Measurements from ENCODE around the gene C11orf58. TPM values are rescaled to one million over a fixed set of nuclear protein-coding genes. Genes with fewer than 3 reads are reported as not detected.

C11orf58 gene
- total RNA-seq, 4 donors from 2014 or later: 144 to 202 (median 175) TPM

GRCh38 chr11:16791191-16791961 is 52.9 kb downstream of the C11orf58 start:
- intact Hi-C loops (cut with DNase I): no loop called here
- H3K9me3 ChIP-seq: no peaks in the 10 kb centered on the region
- H3K27me3 ChIP-seq: no peaks in the 10 kb centered on the region
- H3K4me3 ChIP-seq: no peak overlapping the region
- H3K27ac ChIP-seq (replicated peaks in 1 of 4): peak overlapping the region; percentile 20 to 67 (median 51)
- WGBS: 67% methylated on average over 11 of the region's 13 CpGs
- no peak for DNase-seq (ENCODE audit: extremely low spot score)
- H3K4me1 ChIP-seq: peaks cover 4 to 43% (median 26%) of the 10 kb centered on the region in 4 donors
- peaks cover 0 to 20% (median 6%) of the 10 kb centered on the region in 4 donors for H3K36me3 ChIP-seq
- no peak for TF ChIP-seq CTCF (IDR thresholded peaks at IDR 0.05)
- peak; percentile 40 to 63 for TF ChIP-seq POLR2AphosphoS5 (IDR thresholded peaks at IDR 0.05)
- no peak for TF ChIP-seq EP300 (IDR thresholded peaks at IDR 0.05)
- no peak for TF ChIP-seq POLR2A (IDR thresholded peaks at IDR 0.05; ENCODE audit: low read depth)

- no peak for DNase-seq (ENCODE audit: extremely low spot score)
- H3K4me3 ChIP-seq: no peak overlapping the region
- peaks cover 4 to 43% (median 26%) of the 10 kb centered on the region in 4 donors for H3K4me1 ChIP-seq
- H3K27ac ChIP-seq (replicated peaks in 1 of 4): no peak overlapping the region
- H3K9me3 ChIP-seq: no peaks in the 10 kb centered on the region
- H3K36me3 ChIP-seq: peaks cover 0 to 20% (median 6%) of the 10 kb centered on the region in 4 donors
- TF ChIP-seq CTCF (IDR thresholded peaks at IDR 0.05) (no peak), EP300 (IDR thresholded peaks at IDR 0.05) (no peak), POLR2A (IDR thresholded peaks at IDR 0.05; ENCODE audit: low read depth) (no peak), POLR2AphosphoS5 (IDR thresholded peaks at IDR 0.05) (no peak)
- intact Hi-C loops (cut with DNase I): no loop called here
- no peaks in the 10 kb centered on the region for H3K27me3 ChIP-seq
Measured at GRCh38 chr11:16792426-16792825, 54.0 kb downstream of the C11orf58 start.

- 100% methylated on average over 3 of the region's 3 CpGs for WGBS
- Histone ChIP-seq H3K4me1 (peaks cover 4 to 39% (median 25%) of the 10 kb centered on the region in 4 donors), H3K9me3 (no peaks in the 10 kb centered on the region), H3K27ac (replicated peaks in 1 of 4) (no peak overlapping the region), H3K4me3 (no peak overlapping the region), H3K36me3 (peaks cover 0 to 20% (median 6%) of the 10 kb centered on the region in 4 donors), H3K27me3 (no peaks in the 10 kb centered on the region)
- TF ChIP-seq CTCF (IDR thresholded peaks at IDR 0.05): no peak
- no peak for TF ChIP-seq EP300 (IDR thresholded peaks at IDR 0.05)
- no peak for TF ChIP-seq POLR2AphosphoS5 (IDR thresholded peaks at IDR 0.05)
- TF ChIP-seq POLR2A (IDR thresholded peaks at IDR 0.05; ENCODE audit: low read depth): no peak
- intact Hi-C loops (cut with DNase I): no loop called here
- DNase-seq (ENCODE audit: extremely low spot score): no peak
Measured at GRCh38 chr11:16793009-16793408, 54.6 kb downstream of the C11orf58 start.

GRCh38 chr11:16793511-16793910 is 55.1 kb downstream of the C11orf58 start:
- intact Hi-C loops (cut with DNase I): no loop called here
- Histone ChIP-seq H3K9me3 (no peaks in the 10 kb centered on the region), H3K36me3 (peaks cover 0 to 20% (median 6%) of the 10 kb centered on the region in 4 donors), H3K27ac (replicated peaks in 1 of 4) (no peak overlapping the region), H3K4me1 (peaks cover 4 to 35% (median 20%) of the 10 kb centered on the region in 4 donors), H3K27me3 (no peaks in the 10 kb centered on the region), H3K4me3 (no peak overlapping the region)
- no peak for DNase-seq (ENCODE audit: extremely low spot score)
- no peak for TF ChIP-seq POLR2AphosphoS5 (IDR thresholded peaks at IDR 0.05)
- no peak for TF ChIP-seq EP300 (IDR thresholded peaks at IDR 0.05)
- no peak for TF ChIP-seq POLR2A (IDR thresholded peaks at IDR 0.05; ENCODE audit: low read depth)
- TF ChIP-seq CTCF (IDR thresholded peaks at IDR 0.05): no peak
- WGBS: 83% methylated on average over 2 of the region's 3 CpGs
